Measurements from ENCODE around the gene OSBPL7. TPM values are rescaled to one million over a fixed set of nuclear protein-coding genes. Genes with fewer than 3 reads are reported as not detected.

Gene OSBPL7
- total RNA-seq, 1 donor from 2014 or later = 28.8 TPM

DNA sequence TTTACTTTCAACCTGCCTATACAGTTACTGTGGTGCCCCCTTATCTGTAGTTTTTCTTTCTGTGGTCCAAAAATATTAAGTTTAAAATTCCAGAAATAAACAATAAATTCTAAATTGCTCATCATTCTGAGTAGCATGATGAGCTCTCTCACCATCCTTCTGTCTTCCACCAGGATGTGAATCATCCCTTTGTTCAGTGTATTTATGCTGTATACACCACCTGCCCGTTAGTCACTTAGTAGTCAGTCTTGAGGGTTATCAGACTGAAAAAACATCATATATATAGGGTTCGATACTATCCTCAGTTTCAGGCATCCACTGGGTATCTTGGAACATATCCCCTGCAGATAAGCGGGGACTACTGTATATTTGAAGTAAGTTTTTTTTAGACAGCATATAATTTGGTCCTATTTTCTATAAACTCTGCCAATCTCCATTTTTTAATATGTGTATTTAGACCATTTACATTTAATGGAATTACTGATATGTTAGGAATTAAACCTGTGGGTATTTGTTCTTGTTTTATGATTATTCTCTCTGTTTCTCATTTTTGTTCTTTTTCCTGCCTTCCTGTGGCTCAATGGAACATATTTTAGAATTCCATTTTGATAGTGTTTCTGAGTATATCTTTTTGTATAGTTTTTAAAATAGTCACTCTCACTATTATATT is 57.5 kb downstream of the OSBPL7 start:
- intact Hi-C loops (cut with DNase I) = no loop called here
- H3K36me3 ChIP-seq = no peaks in the 10 kb centered on the region
- TF ChIP-seq CTCF (IDR thresholded peaks at IDR 0.05) = no peak

GRCh38 chr17:47762728-47763127 is 58.9 kb downstream of the OSBPL7 start:
- Histone ChIP-seq H3K27ac (no peak overlapping the region), H3K9me3 (peaks cover 0 to 23% of the 10 kb centered on the region in 2 donors), H3K4me1 (no peaks in the 10 kb centered on the region), H3K4me3 (no peak overlapping the region), H3K36me3 (no peaks in the 10 kb centered on the region), H3K27me3 (no peaks in the 10 kb centered on the region)
- no peak for TF ChIP-seq CTCF (IDR thresholded peaks at IDR 0.05)
- DNase-seq (ENCODE audit: low spot score in 2 of 2) = no peak
- intact Hi-C loops (cut with DNase I) = no loop called here

More for the DNA sequence above, 57.5 kb downstream of the OSBPL7 start:
- H3K27me3 ChIP-seq = no peaks in the 10 kb centered on the region
- H3K4me3 ChIP-seq = no peak overlapping the region
- H3K27ac ChIP-seq = no peak overlapping the region
- no peak for DNase-seq (ENCODE audit: low spot score in 2 of 2)
- H3K9me3 ChIP-seq = peaks cover 0 to 23% of the 10 kb centered on the region in 2 donors
- H3K4me1 ChIP-seq = no peaks in the 10 kb centered on the region

GRCh38 chr17:47760409-47761140 is 61.0 kb downstream of the OSBPL7 start:
- Histone ChIP-seq H3K4me1 (no peaks in the 10 kb centered on the region), H3K4me3 (no peak overlapping the region), H3K36me3 (no peaks in the 10 kb centered on the region), H3K27ac (no peak overlapping the region), H3K27me3 (no peaks in the 10 kb centered on the region), H3K9me3 (peaks cover 0 to 32% of the 10 kb centered on the region in 2 donors)
- DNase-seq (ENCODE audit: low spot score in 2 of 2) = no peak
- intact Hi-C loops (cut with DNase I) = no loop called here
- no peak for TF ChIP-seq CTCF (IDR thresholded peaks at IDR 0.05)

GRCh38 chr17:47757386-47757785 is 64.2 kb downstream of the OSBPL7 start:
- H3K4me1 ChIP-seq = no peaks in the 10 kb centered on the region
- H3K4me3 ChIP-seq = no peak overlapping the region
- TF ChIP-seq CTCF (IDR thresholded peaks at IDR 0.05) = no peak
- no peaks in the 10 kb centered on the region for H3K36me3 ChIP-seq
- no peak for DNase-seq (ENCODE audit: low spot score in 2 of 2)
- H3K27me3 ChIP-seq = no peaks in the 10 kb centered on the region
- intact Hi-C loops (cut with DNase I) = no loop called here
- H3K9me3 ChIP-seq = peaks cover 0 to 24% of the 10 kb centered on the region in 2 donors
- no peak overlapping the region for H3K27ac ChIP-seq

Other genes starting within 250 kb of the OSBPL7 start
- gene KPNB1, start 171.9 kb downstream of the OSBPL7 start, total RNA-seq = 261 TPM
- 18.3 TPM for gene TBKBP1, start 127.6 kb downstream of the OSBPL7 start, total RNA-seq
- gene TBX21, start 88.6 kb downstream of the OSBPL7 start, total RNA-seq = not detected
- 13.7 TPM for gene MRPL10, start 9.7 kb upstream of the OSBPL7 start, total RNA-seq
- not detected for gene LRRC46, start 9.9 kb upstream of the OSBPL7 start, total RNA-seq
- gene SCRN2, start 19.5 kb upstream of the OSBPL7 start, total RNA-seq = 126 TPM
- gene SP6, start 29.4 kb upstream of the OSBPL7 start, total RNA-seq = 0.11 TPM
- 198 TPM for gene SP2, start 74.4 kb upstream of the OSBPL7 start, total RNA-seq
- 36.7 TPM for gene PNPO, start 119.8 kb upstream of the OSBPL7 start, total RNA-seq
- not detected for gene PRR15L, start 136.1 kb upstream of the OSBPL7 start, total RNA-seq
- gene CDK5RAP3, start 149.3 kb upstream of the OSBPL7 start, total RNA-seq = 52.3 TPM
- 155 TPM for gene COPZ2, start 216.0 kb upstream of the OSBPL7 start, total RNA-seq
- gene NFE2L1, start 226.6 kb upstream of the OSBPL7 start, total RNA-seq = 114 TPM

All from ascending aorta (tissue), 2 donors.